ENCODE data around the gene IGSF21. TPM values are rescaled to one million over a fixed set of nuclear protein-coding genes. Genes with fewer than 3 reads are reported as not detected.

The IGSF21 gene
- total and polyA plus RNA-seq, 2 of the 8 experiments (the other 6 are each of a cell fraction or from before 2014, with no cell fraction given), result 22.5 to 28.5 TPM

DNA sequence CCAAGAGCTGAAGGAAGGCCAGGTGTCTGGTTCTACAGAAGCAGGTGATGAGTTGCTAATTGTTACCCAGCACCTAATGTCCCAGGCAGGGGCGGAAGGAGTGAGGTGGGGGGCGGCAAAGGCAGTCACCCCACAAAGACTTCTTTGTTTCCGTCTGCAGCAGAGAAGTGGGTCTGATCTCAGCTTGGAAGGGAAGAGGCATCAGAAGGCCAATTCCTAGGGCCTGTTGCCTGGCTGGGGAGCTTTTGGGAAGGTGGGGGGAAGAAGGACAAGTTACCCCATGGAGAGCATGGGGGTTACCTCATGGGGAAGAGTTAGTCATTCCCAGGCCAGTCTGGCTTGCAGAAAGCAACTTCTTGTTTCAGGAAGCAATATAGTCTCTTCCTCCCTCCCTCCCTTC, 10.9 kb downstream of the IGSF21 start (continued):
- TF ChIP-seq, protein P1, sequence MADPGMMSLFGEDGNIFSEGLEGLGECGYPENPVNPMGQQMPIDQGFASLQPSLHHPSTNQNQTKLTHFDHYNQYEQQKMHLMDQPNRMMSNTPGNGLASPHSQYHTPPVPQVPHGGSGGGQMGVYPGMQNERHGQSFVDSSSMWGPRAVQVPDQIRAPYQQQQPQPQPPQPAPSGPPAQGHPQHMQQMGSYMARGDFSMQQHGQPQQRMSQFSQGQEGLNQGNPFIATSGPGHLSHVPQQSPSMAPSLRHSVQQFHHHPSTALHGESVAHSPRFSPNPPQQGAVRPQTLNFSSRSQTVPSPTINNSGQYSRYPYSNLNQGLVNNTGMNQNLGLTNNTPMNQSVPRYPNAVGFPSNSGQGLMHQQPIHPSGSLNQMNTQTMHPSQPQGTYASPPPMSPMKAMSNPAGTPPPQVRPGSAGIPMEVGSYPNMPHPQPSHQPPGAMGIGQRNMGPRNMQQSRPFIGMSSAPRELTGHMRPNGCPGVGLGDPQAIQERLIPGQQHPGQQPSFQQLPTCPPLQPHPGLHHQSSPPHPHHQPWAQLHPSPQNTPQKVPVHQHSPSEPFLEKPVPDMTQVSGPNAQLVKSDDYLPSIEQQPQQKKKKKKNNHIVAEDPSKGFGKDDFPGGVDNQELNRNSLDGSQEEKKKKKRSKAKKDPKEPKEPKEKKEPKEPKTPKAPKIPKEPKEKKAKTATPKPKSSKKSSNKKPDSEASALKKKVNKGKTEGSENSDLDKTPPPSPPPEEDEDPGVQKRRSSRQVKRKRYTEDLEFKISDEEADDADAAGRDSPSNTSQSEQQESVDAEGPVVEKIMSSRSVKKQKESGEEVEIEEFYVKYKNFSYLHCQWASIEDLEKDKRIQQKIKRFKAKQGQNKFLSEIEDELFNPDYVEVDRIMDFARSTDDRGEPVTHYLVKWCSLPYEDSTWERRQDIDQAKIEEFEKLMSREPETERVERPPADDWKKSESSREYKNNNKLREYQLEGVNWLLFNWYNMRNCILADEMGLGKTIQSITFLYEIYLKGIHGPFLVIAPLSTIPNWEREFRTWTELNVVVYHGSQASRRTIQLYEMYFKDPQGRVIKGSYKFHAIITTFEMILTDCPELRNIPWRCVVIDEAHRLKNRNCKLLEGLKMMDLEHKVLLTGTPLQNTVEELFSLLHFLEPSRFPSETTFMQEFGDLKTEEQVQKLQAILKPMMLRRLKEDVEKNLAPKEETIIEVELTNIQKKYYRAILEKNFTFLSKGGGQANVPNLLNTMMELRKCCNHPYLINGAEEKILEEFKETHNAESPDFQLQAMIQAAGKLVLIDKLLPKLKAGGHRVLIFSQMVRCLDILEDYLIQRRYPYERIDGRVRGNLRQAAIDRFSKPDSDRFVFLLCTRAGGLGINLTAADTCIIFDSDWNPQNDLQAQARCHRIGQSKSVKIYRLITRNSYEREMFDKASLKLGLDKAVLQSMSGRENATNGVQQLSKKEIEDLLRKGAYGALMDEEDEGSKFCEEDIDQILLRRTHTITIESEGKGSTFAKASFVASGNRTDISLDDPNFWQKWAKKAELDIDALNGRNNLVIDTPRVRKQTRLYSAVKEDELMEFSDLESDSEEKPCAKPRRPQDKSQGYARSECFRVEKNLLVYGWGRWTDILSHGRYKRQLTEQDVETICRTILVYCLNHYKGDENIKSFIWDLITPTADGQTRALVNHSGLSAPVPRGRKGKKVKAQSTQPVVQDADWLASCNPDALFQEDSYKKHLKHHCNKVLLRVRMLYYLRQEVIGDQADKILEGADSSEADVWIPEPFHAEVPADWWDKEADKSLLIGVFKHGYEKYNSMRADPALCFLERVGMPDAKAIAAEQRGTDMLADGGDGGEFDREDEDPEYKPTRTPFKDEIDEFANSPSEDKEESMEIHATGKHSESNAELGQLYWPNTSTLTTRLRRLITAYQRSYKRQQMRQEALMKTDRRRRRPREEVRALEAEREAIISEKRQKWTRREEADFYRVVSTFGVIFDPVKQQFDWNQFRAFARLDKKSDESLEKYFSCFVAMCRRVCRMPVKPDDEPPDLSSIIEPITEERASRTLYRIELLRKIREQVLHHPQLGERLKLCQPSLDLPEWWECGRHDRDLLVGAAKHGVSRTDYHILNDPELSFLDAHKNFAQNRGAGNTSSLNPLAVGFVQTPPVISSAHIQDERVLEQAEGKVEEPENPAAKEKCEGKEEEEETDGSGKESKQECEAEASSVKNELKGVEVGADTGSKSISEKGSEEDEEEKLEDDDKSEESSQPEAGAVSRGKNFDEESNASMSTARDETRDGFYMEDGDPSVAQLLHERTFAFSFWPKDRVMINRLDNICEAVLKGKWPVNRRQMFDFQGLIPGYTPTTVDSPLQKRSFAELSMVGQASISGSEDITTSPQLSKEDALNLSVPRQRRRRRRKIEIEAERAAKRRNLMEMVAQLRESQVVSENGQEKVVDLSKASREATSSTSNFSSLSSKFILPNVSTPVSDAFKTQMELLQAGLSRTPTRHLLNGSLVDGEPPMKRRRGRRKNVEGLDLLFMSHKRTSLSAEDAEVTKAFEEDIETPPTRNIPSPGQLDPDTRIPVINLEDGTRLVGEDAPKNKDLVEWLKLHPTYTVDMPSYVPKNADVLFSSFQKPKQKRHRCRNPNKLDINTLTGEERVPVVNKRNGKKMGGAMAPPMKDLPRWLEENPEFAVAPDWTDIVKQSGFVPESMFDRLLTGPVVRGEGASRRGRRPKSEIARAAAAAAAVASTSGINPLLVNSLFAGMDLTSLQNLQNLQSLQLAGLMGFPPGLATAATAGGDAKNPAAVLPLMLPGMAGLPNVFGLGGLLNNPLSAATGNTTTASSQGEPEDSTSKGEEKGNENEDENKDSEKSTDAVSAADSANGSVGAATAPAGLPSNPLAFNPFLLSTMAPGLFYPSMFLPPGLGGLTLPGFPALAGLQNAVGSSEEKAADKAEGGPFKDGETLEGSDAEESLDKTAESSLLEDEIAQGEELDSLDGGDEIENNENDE (IDR thresholded peaks at IDR 0.05; ENCODE audit: insufficient replicate concordance, low read length), result no peak
